Mesenchymal stem cell (in vitro differentiated cells and primary cell): Measurements from ENCODE around the gene OR5J2.

Source experiments
- DNase-seq: peaks from one replicate; pipeline ENCODE4 v3.0.0-alpha.2; 2013
- H2AFZ ChIP-seq: one replicate; pipeline ENCODE4 v1.6.1; 2013; ENCODE audit warnings: low read depth, mild to moderate bottlenecking, control low read depth, inconsistent platforms, low read length, moderate library complexity
- H2AK5ac ChIP-seq: 2 replicates; pipeline ENCODE4 v1.6.1; 2013; ENCODE audit warnings: low read length, moderate library complexity, mild to moderate bottlenecking, inconsistent platforms; ENCODE audit not compliant: severe bottlenecking
- H2BK120ac ChIP-seq: one replicate; pipeline ENCODE4 v1.6.1; 2013; ENCODE audit warnings: low read depth, mild to moderate bottlenecking, inconsistent platforms, low read length, moderate library complexity
- H2BK12ac ChIP-seq, 2 experiments: one replicate each; pipeline ENCODE4 v1.6.1; 2013; ENCODE audit warnings: inconsistent platforms in 2 of 2, low read length in 2 of 2, mild to moderate bottlenecking in 2 of 2, moderate library complexity in 2 of 2, control low read depth in 1 of 2
- H2BK15ac ChIP-seq: one replicate; pipeline ENCODE4 v1.6.1; 2013; ENCODE audit warnings: mild to moderate bottlenecking, low read depth, inconsistent platforms; ENCODE audit not compliant: poor library complexity, severe bottlenecking
- H2BK5ac ChIP-seq: 2 replicates; pipeline ENCODE4 v1.6.1; 2013; ENCODE audit warnings: low read depth, mild to moderate bottlenecking, low read length, control low read depth, inconsistent platforms; ENCODE audit not compliant: poor library complexity, severe bottlenecking
- H3K14ac ChIP-seq, 2 experiments: one replicate each; pipeline ENCODE4 v1.6.1; 2013; ENCODE audit warnings: inconsistent platforms in 2 of 2, low read length in 2 of 2, control low read depth in 1 of 2, mild to moderate bottlenecking in 1 of 2, moderate library complexity in 1 of 2
- H3K18ac ChIP-seq, 2 experiments: one replicate each; pipeline ENCODE4 v1.6.1; 2013; ENCODE audit warnings: inconsistent platforms in 2 of 2, low read length in 2 of 2, control low read depth in 1 of 2, low read depth in 1 of 2, mild to moderate bottlenecking in 1 of 2
- H3K23ac ChIP-seq, 2 experiments: one replicate each; pipeline ENCODE4 v1.6.1; 2013; ENCODE audit warnings: inconsistent platforms in 2 of 2, low read length in 2 of 2, mild to moderate bottlenecking in 2 of 2, moderate library complexity in 2 of 2, control low read depth in 1 of 2
- H3K27ac ChIP-seq: 2 replicates; pipeline ENCODE4 v1.5.1; 2013; ENCODE audit warnings: mild to moderate bottlenecking, moderate library complexity, low read length, control low read depth, inconsistent platforms; ENCODE audit not compliant: poor library complexity, severe bottlenecking
- H3K27me3 ChIP-seq, 2 experiments: 2 replicates each; pipeline versions ENCODE4 v1.6.1 to v1.7.0; 2013; ENCODE audit warnings: low read length in 2 of 2, mild to moderate bottlenecking in 2 of 2, moderate library complexity in 2 of 2, control low read depth in 1 of 2, inconsistent platforms in 1 of 2; ENCODE audit not compliant: control insufficient read depth in 1 of 2, insufficient read depth in 1 of 2
- H3K36me3 ChIP-seq, 2 experiments: 2 replicates each; pipeline versions ENCODE4 v1.6.1 to v1.7.0; 2013; ENCODE audit warnings: low read length in 2 of 2, control low read depth in 1 of 2, inconsistent platforms in 1 of 2, low read depth in 1 of 2, mild to moderate bottlenecking in 1 of 2; ENCODE audit not compliant: insufficient read depth in 2 of 2, control insufficient read depth in 1 of 2
- H3K4ac ChIP-seq, 2 experiments: one replicate each; pipeline ENCODE4 v1.6.1; 2013; ENCODE audit warnings: inconsistent platforms in 2 of 2, low read length in 2 of 2, mild to moderate bottlenecking in 2 of 2, moderate library complexity in 2 of 2, control low read depth in 1 of 2, low read depth in 1 of 2
- H3K4me1 ChIP-seq: 2 replicates; pipeline ENCODE4 v1.6.1; 2013; ENCODE audit warnings: low read depth, low read length, control low read depth; ENCODE audit not compliant: control insufficient read depth, insufficient read depth
- H3K4me2 ChIP-seq: 2 replicates; pipeline ENCODE4 v1.6.1; 2013; ENCODE audit warnings: low read length, mild to moderate bottlenecking, inconsistent platforms; ENCODE audit not compliant: poor library complexity, severe bottlenecking
- H3K4me3 ChIP-seq, 2 experiments: 2 replicates each; pipeline versions ENCODE4 v1.5.1 to v1.7.0; 2013; ENCODE audit warnings: low read length in 2 of 2, mild to moderate bottlenecking in 2 of 2, control low read depth in 1 of 2, low read depth in 1 of 2; ENCODE audit not compliant: insufficient read depth in 1 of 2
- H3K79me1 ChIP-seq: replicated peaks from 2 replicates; pipeline ENCODE4 v1.6.1; 2013; ENCODE audit warnings: mild to moderate bottlenecking, control low read depth, low read length, inconsistent platforms; ENCODE audit not compliant: poor library complexity, severe bottlenecking
- H3K9ac ChIP-seq: 2 replicates; pipeline ENCODE4 v1.7.0; 2013; ENCODE audit warnings: mild to moderate bottlenecking, low read length, moderate library complexity
- H3K9me3 ChIP-seq: 2 replicates; pipeline ENCODE4 v1.7.0; 2013; ENCODE audit warnings: mild to moderate bottlenecking, low read length; ENCODE audit not compliant: control insufficient read depth
- H4K8ac ChIP-seq: one replicate; pipeline ENCODE4 v1.6.1; 2013; ENCODE audit warnings: inconsistent platforms, mild to moderate bottlenecking, low read length, moderate library complexity
- H4K91ac ChIP-seq: one replicate; pipeline ENCODE4 v1.6.1; 2013; ENCODE audit warnings: mild to moderate bottlenecking, low read length, inconsistent platforms
- WGBS: methylation state at CpG from one replicate; pipeline ENCODE4 v1.1.7; 2013; ENCODE audit warnings: mixed read lengths; 5-methylcytosine and 5-hydroxymethylcytosine counted together

OR5J2 gene

GRCh38 chr11:56152333-56152732 is 24.1 kb upstream of the OR5J2 start:
- no peak overlapping the region for H2BK5ac ChIP-seq
- H3K23ac ChIP-seq: no peak overlapping the region
- no peaks in the 10 kb centered on the region for H3K36me3 ChIP-seq
- no peak overlapping the region for H4K91ac ChIP-seq
- H3K4me2 ChIP-seq: no peak overlapping the region
- no peak overlapping the region for H2BK120ac ChIP-seq
- H3K9me3 ChIP-seq: peaks cover 36% of the 10 kb centered on the region
- no peak overlapping the region for H4K8ac ChIP-seq
- no peaks in the 10 kb centered on the region for H3K79me1 ChIP-seq
- H3K9ac ChIP-seq: no peak overlapping the region
- H2AK5ac ChIP-seq: no peak overlapping the region
- no peak overlapping the region for H3K18ac ChIP-seq
- 87% methylated on average over 15 of the region's 15 CpGs for WGBS
- H2BK15ac ChIP-seq: no peak overlapping the region
- no peak for DNase-seq
- no peak overlapping the region for H3K4me3 ChIP-seq
- H3K14ac ChIP-seq: no peak overlapping the region
- H3K27ac ChIP-seq: no peak overlapping the region
- no peaks in the 10 kb centered on the region for H3K27me3 ChIP-seq
- H2AFZ ChIP-seq: no peak overlapping the region
- no peak overlapping the region for H3K4ac ChIP-seq
- no peak overlapping the region for H2BK12ac ChIP-seq
- no peaks in the 10 kb centered on the region for H3K4me1 ChIP-seq

DNA sequence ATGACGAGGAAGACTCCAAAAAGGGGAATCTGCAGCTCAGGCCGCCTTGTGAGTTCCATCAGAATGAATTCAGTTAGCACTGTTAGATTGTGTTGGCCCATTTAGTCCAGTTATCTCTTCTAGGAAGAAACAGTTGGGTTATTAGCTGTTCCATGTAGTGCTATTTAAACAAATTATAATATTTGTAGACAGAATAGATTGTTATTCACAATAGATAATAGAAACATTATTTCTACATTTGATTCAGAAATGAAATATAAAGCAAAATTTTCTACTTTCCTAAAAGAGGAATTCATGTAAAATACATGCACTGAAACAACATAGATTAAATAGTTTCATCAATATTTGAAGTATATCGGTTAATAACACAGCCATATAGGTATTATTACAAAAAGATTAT is 16.2 kb upstream of the OR5J2 start, which contains the start of gene OR8K5:
OR8K5 (minus strand) TSS at position 101 of the 400 bp plus-strand sequence; CDS start at position 101, 0 bp downstream.
- no peak within 1 kb of the TSS for H3K18ac ChIP-seq
- H3K23ac ChIP-seq: no peak within 1 kb of the TSS
- H3K36me3 ChIP-seq: no peaks in the 10 kb centered on the region
- no peaks in the 10 kb centered on the region for H3K79me1 ChIP-seq
- no peak within 1 kb of the TSS for H3K9ac ChIP-seq
- H2BK12ac ChIP-seq: no peak within 1 kb of the TSS
- H4K8ac ChIP-seq: no peak within 1 kb of the TSS
- no peak within 1 kb of the TSS for H2BK15ac ChIP-seq
- no peak within 1 kb of the TSS for H3K4me3 ChIP-seq
- no peak within 1 kb of the TSS for H2BK5ac ChIP-seq
- 81% methylated on average over 2 of the region's 3 CpGs for WGBS
- H3K4ac ChIP-seq: no peak within 1 kb of the TSS
- no peak within 1 kb of the TSS for H2AFZ ChIP-seq
- no peak within 1 kb of the TSS for H3K4me2 ChIP-seq
- H4K91ac ChIP-seq: no peak within 1 kb of the TSS
- no peaks in the 10 kb centered on the region for H3K27me3 ChIP-seq
- H3K9me3 ChIP-seq: peaks cover 20% of the 10 kb centered on the region
- H3K14ac ChIP-seq: no peak within 1 kb of the TSS
- no peak within 1 kb of the TSS for H2AK5ac ChIP-seq
- H3K27ac ChIP-seq: no peak within 1 kb of the TSS
- no peak for DNase-seq
- H2BK120ac ChIP-seq: no peak within 1 kb of the TSS
- H3K4me1 ChIP-seq: no peaks in the 10 kb centered on the region

DNA sequence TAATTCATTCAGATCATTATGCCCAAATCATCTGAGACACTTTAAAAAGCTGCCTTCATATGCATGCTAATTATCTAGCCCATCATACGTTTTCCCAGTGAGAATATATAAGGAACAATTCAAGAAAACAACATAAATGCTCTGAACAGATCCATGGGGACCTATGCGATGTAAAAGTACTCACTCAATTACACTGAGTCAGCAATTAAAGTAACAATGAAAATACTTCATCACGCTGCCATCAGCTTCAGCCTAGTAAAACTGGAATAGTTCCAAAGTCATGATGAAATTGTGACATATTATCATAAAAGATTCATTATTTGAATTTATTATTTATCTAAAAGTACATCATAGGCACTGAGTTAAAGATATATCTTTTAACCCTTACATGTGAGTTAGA is 12.6 kb upstream of the OR5J2 start:
- DNase-seq: no peak
- Histone ChIP-seq H3K79me1 (no peaks in the 10 kb centered on the region), H2BK5ac (no peak overlapping the region), H2BK15ac (no peak overlapping the region), H3K9ac (no peak overlapping the region), H3K18ac (no peak overlapping the region), H2BK120ac (no peak overlapping the region), H2AFZ (no peak overlapping the region), H3K36me3 (no peaks in the 10 kb centered on the region), H3K23ac (no peak overlapping the region), H2BK12ac (no peak overlapping the region), H3K4ac (no peak overlapping the region), H2AK5ac (no peak overlapping the region), H3K4me2 (no peak overlapping the region), H3K27me3 (no peaks in the 10 kb centered on the region), H4K8ac (no peak overlapping the region), H3K14ac (no peak overlapping the region), H3K27ac (no peak overlapping the region), H3K4me3 (no peak overlapping the region), H4K91ac (no peak overlapping the region), H3K4me1 (no peaks in the 10 kb centered on the region), H3K9me3 (no peaks in the 10 kb centered on the region)
- 45% methylated on average over 2 of the region's 3 CpGs for WGBS

GRCh38 chr11:56172256-56172830 is 4.1 kb upstream of the OR5J2 start:
- Histone ChIP-seq H3K27ac (no peak overlapping the region), H3K79me1 (no peaks in the 10 kb centered on the region), H2AFZ (no peak overlapping the region), H3K36me3 (no peaks in the 10 kb centered on the region), H4K8ac (no peak overlapping the region), H3K18ac (no peak overlapping the region), H3K27me3 (no peaks in the 10 kb centered on the region), H3K4me1 (no peaks in the 10 kb centered on the region), H3K4ac (no peak overlapping the region), H2AK5ac (no peak overlapping the region), H4K91ac (no peak overlapping the region), H3K23ac (no peak overlapping the region), H3K4me3 (no peak overlapping the region), H2BK12ac (no peak overlapping the region), H3K4me2 (no peak overlapping the region), H2BK5ac (no peak overlapping the region), H2BK120ac (no peak overlapping the region), H3K9me3 (peaks cover 12% of the 10 kb centered on the region), H3K14ac (no peak overlapping the region), H2BK15ac (no peak overlapping the region), H3K9ac (no peak overlapping the region)
- WGBS: 57% methylated on average over 2 of the region's 3 CpGs
- DNase-seq: no peak
